Measurements from ENCODE around the gene CCT8. TPM values are rescaled to one million over a fixed set of nuclear protein-coding genes. Genes with fewer than 3 reads are reported as not detected.

Gene CCT8, protein sequence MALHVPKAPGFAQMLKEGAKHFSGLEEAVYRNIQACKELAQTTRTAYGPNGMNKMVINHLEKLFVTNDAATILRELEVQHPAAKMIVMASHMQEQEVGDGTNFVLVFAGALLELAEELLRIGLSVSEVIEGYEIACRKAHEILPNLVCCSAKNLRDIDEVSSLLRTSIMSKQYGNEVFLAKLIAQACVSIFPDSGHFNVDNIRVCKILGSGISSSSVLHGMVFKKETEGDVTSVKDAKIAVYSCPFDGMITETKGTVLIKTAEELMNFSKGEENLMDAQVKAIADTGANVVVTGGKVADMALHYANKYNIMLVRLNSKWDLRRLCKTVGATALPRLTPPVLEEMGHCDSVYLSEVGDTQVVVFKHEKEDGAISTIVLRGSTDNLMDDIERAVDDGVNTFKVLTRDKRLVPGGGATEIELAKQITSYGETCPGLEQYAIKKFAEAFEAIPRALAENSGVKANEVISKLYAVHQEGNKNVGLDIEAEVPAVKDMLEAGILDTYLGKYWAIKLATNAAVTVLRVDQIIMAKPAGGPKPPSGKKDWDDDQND
- total RNA-seq: 100 to 1,000 TPM; 465 to 572 TPM

- ATAC-seq: peak; percentile 91
- CTCF ChIA-PET: interaction anchor here (0.6 to 1.6 kb wide), 7 partner anchors 9 to 278 kb away, joined by 3 to 10 read pairs (median 5); no protein-coding TSS in a partner anchor
- H3K4me1 Mint-ChIP-seq: peaks cover 47% of the 10 kb centered on the region
- POLR2A ChIA-PET: interaction anchor here (0.8 to 1.5 kb wide), 7 partner anchors 9 to 227 kb away, joined by 3 to 10 read pairs (median 5); partner anchors contain the start of genes BACH1, LTN1 and USP16
- H3K27ac Mint-ChIP-seq: peak within 1 kb of the TSS; percentile 100
- no peaks in the 10 kb centered on the region for H3K27me3 Mint-ChIP-seq
- H3K9me3 Mint-ChIP-seq (ENCODE audit: low read depth): no peaks in the 10 kb centered on the region
- peaks cover 42% of the 10 kb centered on the region for H3K36me3 Mint-ChIP-seq (ENCODE audit: low read depth)
- intact Hi-C loops (cut with DNase I, micrococcal nuclease): loop anchor here (1.0 to 5.0 kb wide), 7 partner anchors 49 to 274 kb away; partner anchors contain the start of genes USP16 (in 2 of the 2) and BACH1 (in 1 of the 2)
- H3K4me3 Mint-ChIP-seq: peak within 1 kb of the TSS; percentile 100
- DNase-seq: peak; percentile 99
Observed at GRCh38 chr21:29073222-29074006, at the start of gene CCT8. CCT8 (minus strand) TSS chr21:29073648; CDS start chr21:29073590, 58 bp downstream.

DNA sequence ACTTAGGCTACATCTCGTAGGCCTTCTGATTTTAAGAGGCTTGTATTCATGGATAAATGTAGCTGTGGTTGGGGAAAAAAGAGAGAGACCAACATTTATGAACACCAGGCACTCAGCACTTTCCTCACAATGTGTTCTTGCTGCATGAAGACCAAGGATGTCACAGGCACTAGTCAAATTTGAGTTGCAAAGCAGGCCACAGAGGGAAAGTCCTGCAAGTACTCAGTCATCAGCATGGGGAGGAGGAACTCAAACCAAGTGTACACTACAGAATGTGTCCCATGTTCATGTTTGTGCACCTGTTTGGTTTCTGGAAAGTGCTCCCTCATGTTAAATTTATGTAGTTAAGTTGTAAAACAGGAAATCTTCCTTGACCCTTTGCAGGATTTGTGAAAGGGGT is 48.3 kb upstream of the CCT8 start:
- no peak overlapping the region for H3K4me3 Mint-ChIP-seq
- CTCF ChIA-PET: interaction anchor here (0.7 kb wide), 2 partner anchors 19 to 65 kb away, joined by 3 read pairs; no protein-coding TSS in a partner anchor
- no peak overlapping the region for H3K27ac Mint-ChIP-seq
- no peaks in the 10 kb centered on the region for H3K9me3 Mint-ChIP-seq (ENCODE audit: low read depth)
- POLR2A ChIA-PET: no interaction called here
- no peaks in the 10 kb centered on the region for H3K27me3 Mint-ChIP-seq
- no peaks in the 10 kb centered on the region for H3K36me3 Mint-ChIP-seq (ENCODE audit: low read depth)
- no peaks in the 10 kb centered on the region for H3K4me1 Mint-ChIP-seq
- ATAC-seq (no peak), DNase-seq (no peak)
- intact Hi-C loops (cut with DNase I, micrococcal nuclease): no loop called here

DNA sequence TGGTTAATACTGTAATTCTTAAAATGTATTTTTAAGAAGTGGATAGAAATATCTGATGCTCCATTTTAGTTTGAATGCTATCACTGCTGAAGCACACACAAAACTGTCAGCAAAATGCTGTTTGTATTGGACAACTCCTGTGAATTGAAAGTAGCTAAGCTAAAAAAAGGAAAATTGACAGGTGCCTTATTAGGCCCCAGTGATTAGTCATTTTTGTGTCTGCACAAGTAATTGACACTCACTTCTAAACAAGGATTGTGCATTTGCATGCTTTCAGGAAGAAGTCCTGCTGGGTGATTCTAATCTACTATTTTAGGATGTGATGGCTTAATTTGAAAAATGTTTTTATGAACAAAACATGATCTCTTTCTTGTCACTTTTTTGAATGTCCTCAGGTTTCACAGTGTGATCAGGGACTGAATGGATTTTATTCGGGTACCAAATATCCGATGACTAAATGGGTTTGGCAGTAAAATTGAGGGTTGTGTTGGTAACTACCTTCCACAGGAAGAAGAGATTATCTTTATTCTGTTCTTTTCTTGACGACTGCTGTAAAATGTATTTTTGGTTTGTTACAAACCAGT is 44.0 kb upstream of the CCT8 start:
- ATAC-seq (no peak), DNase-seq (no peak)
- CTCF ChIA-PET: interaction anchor here (1.1 kb wide), 1 partner anchor 11 kb away, joined by 3 read pairs; no protein-coding TSS in a partner anchor
- Mint-ChIP-seq H3K4me1 (no peaks in the 10 kb centered on the region), H3K36me3 (ENCODE audit: low read depth) (no peaks in the 10 kb centered on the region), H3K4me3 (no peak overlapping the region), H3K27ac (no peak overlapping the region), H3K9me3 (ENCODE audit: low read depth) (no peaks in the 10 kb centered on the region), H3K27me3 (no peaks in the 10 kb centered on the region)
- POLR2A ChIA-PET: no interaction called here
- intact Hi-C loops (cut with DNase I, micrococcal nuclease): no loop called here

DNA sequence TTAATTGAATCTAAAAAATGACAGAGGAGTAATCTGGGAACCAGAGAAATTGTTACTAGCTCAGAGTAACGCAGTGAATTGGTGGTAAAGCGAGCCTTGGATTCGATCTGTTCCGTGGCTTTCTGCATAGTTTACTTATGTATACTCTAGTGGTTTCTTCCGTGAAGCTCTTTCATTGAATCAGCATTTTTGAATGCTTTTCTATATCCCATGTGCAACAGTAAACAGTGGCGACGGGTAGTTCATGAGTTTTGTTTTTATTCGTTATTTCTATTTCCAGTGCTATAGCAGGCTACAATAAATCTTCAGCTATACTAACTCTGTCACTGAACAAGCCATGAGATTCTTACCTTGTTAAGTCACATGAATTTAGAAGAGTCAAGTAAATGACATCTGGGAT is 42.5 kb upstream of the CCT8 start:
- intact Hi-C loops (cut with DNase I, micrococcal nuclease): no loop called here
- no peaks in the 10 kb centered on the region for H3K36me3 Mint-ChIP-seq (ENCODE audit: low read depth)
- ATAC-seq: no peak

DNA sequence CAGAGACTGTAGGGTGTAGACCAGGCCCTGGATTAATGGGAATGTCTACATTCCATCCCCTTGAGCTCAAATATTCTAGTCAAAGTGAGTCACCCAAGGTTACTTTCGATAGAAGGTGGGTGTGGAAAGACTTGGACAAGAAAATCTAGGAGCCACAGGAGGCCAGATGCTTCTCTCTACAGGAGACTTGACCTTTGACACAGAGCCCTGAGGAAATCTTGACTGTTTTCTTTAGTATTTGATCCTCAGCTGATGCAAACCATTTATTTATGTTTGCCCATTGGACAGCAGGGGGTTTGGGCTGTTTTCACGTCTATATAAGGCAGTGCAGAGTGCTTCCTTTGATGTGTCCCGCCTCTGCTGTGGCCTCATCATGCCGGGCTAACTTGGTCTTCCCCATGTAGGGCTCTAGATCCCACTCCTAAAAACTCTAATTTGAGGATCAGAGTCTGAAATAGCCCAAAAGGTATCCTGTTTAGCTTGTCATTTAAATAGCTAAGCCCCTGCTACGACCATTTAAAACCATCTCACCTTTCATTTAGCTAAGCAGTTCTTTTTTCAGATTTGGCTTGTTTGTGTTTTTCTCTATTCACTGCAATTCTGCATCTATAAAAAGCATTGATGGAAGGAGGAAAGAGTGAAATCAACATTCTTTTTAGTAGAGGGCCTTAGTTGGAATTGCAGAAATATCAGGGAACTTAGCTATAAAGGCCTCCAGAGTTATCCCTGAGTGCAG is 41.5 kb upstream of the CCT8 start:
- no peak for DNase-seq
- no peaks in the 10 kb centered on the region for H3K4me1 Mint-ChIP-seq
- no peaks in the 10 kb centered on the region for H3K27me3 Mint-ChIP-seq
- no peak overlapping the region for H3K4me3 Mint-ChIP-seq
- no peaks in the 10 kb centered on the region for H3K9me3 Mint-ChIP-seq (ENCODE audit: low read depth)
- H3K36me3 Mint-ChIP-seq (ENCODE audit: low read depth): no peaks in the 10 kb centered on the region
- ChIA-PET CTCF (interaction anchor here (0.9 to 1.8 kb wide), 4 partner anchors 9 to 735 kb away, joined by 3 to 6 read pairs (median 4); no protein-coding TSS in a partner anchor), POLR2A (no interaction called here)
- intact Hi-C loops (cut with DNase I, micrococcal nuclease): no loop called here
- ATAC-seq: no peak
- no peak overlapping the region for H3K27ac Mint-ChIP-seq

More for the DNA sequence above, 42.5 kb upstream of the CCT8 start:
- ChIA-PET CTCF (interaction anchor here (0.9 to 1.8 kb wide), 2 partner anchors 10 to 28 kb away, joined by 3 to 6 read pairs; no protein-coding TSS in a partner anchor), POLR2A (no interaction called here)
- Mint-ChIP-seq H3K9me3 (ENCODE audit: low read depth) (no peaks in the 10 kb centered on the region), H3K4me3 (no peak overlapping the region), H3K27ac (no peak overlapping the region), H3K27me3 (no peaks in the 10 kb centered on the region), H3K4me1 (no peaks in the 10 kb centered on the region)
- DNase-seq: no peak

DNA sequence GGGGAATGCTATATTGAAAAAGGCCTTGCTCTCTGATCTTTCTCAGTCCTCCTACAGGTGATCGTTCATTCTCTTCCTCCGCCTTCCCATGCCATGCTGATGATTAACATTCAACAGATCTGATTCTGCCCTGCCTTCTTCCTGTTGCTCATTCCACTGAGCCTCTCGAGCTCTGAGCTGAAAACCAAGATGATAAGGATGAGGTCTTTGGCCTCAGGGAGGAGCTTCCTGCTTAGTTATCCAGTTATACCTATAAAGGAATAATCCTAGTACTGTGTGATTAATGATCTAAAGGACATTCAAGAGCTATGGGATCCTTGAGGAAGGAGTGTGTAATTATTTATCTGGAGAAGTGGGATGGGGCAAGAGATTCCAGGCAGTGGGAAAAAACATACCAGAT is 31.8 kb upstream of the CCT8 start:
- ChIA-PET CTCF (interaction anchor here (0.7 to 1.6 kb wide), 5 partner anchors 9 to 18 kb away, joined by 4 to 6 read pairs (median 4); no protein-coding TSS in a partner anchor), POLR2A (no interaction called here)
- Mint-ChIP-seq H3K4me3 (no peak overlapping the region), H3K27me3 (no peaks in the 10 kb centered on the region), H3K27ac (no peak overlapping the region), H3K4me1 (peaks cover 2% of the 10 kb centered on the region), H3K9me3 (ENCODE audit: low read depth) (no peaks in the 10 kb centered on the region), H3K36me3 (ENCODE audit: low read depth) (no peaks in the 10 kb centered on the region)
- ATAC-seq (no peak), DNase-seq (no peak)
- intact Hi-C loops (cut with DNase I, micrococcal nuclease): no loop called here

- intact Hi-C loops (cut with DNase I, micrococcal nuclease): no loop called here
- Mint-ChIP-seq H3K27me3 (no peaks in the 10 kb centered on the region), H3K36me3 (ENCODE audit: low read depth) (no peaks in the 10 kb centered on the region), H3K9me3 (ENCODE audit: low read depth) (no peaks in the 10 kb centered on the region), H3K4me3 (no peak overlapping the region), H3K27ac (no peak overlapping the region), H3K4me1 (peaks cover 2% of the 10 kb centered on the region)
- no peak for DNase-seq
- CTCF ChIA-PET: interaction anchor here (0.7 to 1.6 kb wide), 5 partner anchors 8 to 805 kb away, joined by 3 to 5 read pairs (median 4); no protein-coding TSS in a partner anchor
- POLR2A ChIA-PET: interaction anchor here (0.6 kb wide), 1 partner anchor 504 kb away, joined by 3 read pairs; no protein-coding TSS in a partner anchor
- ATAC-seq: no peak
Observed at GRCh38 chr21:29104239-29104708, 30.8 kb upstream of the CCT8 start.

DNA sequence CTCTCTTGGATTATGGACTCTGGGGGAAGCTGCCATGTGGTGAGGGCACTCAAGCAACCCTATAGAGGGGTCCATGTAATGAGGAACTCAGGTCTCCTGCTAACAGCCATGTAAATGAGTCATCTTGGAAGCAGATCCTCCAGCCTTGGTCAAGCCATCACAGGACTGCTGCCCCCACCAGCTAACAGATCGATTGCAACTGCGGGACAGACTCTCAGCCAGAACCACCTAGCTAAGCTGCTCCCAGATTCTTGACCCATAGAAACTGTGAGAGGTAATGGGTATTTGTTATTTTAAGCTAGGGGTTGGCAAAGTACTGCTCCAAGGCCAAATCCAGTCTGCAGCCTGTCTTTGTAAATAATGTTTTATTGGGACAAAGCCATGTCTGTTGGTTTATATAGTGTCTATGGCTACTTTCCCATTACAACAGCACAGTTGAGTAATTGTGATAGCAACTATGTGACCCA is 29.4 kb upstream of the CCT8 start:
- POLR2A ChIA-PET: no interaction called here
- Mint-ChIP-seq H3K4me1 (peaks cover 2% of the 10 kb centered on the region), H3K27ac (no peak overlapping the region)

GRCh38 chr21:29098156-29098555 is 24.7 kb upstream of the CCT8 start:
- intact Hi-C loops (cut with DNase I, micrococcal nuclease): loop anchor here in 1 of 2 experiments (10.0 kb wide), 1 partner anchor 97 kb away; no protein-coding TSS in a partner anchor
- H3K9me3 Mint-ChIP-seq (ENCODE audit: low read depth): no peaks in the 10 kb centered on the region
- H3K36me3 Mint-ChIP-seq (ENCODE audit: low read depth): peaks cover 2% of the 10 kb centered on the region
- ATAC-seq (no peak), DNase-seq (no peak)
- ChIA-PET CTCF (interaction anchor here (0.7 to 1.4 kb wide), 4 partner anchors 8 to 278 kb away, joined by 3 to 4 read pairs (median 4); no protein-coding TSS in a partner anchor), POLR2A (interaction anchor here (0.7 kb wide), 1 partner anchor 733 kb away, joined by 3 read pairs; no protein-coding TSS in a partner anchor)
- H3K4me3 Mint-ChIP-seq: no peak overlapping the region
- no peaks in the 10 kb centered on the region for H3K27me3 Mint-ChIP-seq
- H3K4me1 Mint-ChIP-seq: no peaks in the 10 kb centered on the region
- H3K27ac Mint-ChIP-seq: no peak overlapping the region

More for the DNA sequence above, 29.4 kb upstream of the CCT8 start:
- Mint-ChIP-seq H3K27me3 (no peaks in the 10 kb centered on the region), H3K9me3 (ENCODE audit: low read depth) (no peaks in the 10 kb centered on the region), H3K4me3 (no peak overlapping the region), H3K36me3 (ENCODE audit: low read depth) (no peaks in the 10 kb centered on the region)
- ATAC-seq (no peak), DNase-seq (no peak)
- CTCF ChIA-PET: interaction anchor here (0.7 kb wide), 1 partner anchor 19 kb away, joined by 3 read pairs; no protein-coding TSS in a partner anchor
- intact Hi-C loops (cut with DNase I, micrococcal nuclease): no loop called here

Data from activated CD4-positive, alpha-beta T cell treated with anti-CD3 and anti-CD28 coated beads for 36 hours (primary cell).